Measurements from ENCODE around the gene IL33. TPM values are rescaled to one million over a fixed set of nuclear protein-coding genes. Genes with fewer than 3 reads are reported as not detected.

The IL33 gene
- total RNA-seq, 2 donors from 2014 or later = 5.0 to 16.4 TPM

- no peak overlapping the region for H3K27ac ChIP-seq
- H3K4me3 ChIP-seq = no peak overlapping the region
- TF ChIP-seq CTCF (IDR thresholded peaks at IDR 0.05) = no peak
- H3K9ac ChIP-seq (ENCODE audit: low read depth in 2 of 2, low read length in 2 of 2) = no peak overlapping the region
- no peak for DNase-seq
- no peaks in the 10 kb centered on the region for H3K9me3 ChIP-seq
- no peaks in the 10 kb centered on the region for H3K27me3 ChIP-seq
- H3K4me1 ChIP-seq = no peaks in the 10 kb centered on the region
- intact Hi-C loops (cut with DNase I) = no loop called here
- no peaks in the 10 kb centered on the region for H3K36me3 ChIP-seq
These were observed 20.7 kb upstream of the IL33 start for GRCh38 chr9:6194934-6195333.

- DNase-seq = no peak
- no peak for TF ChIP-seq CTCF (IDR thresholded peaks at IDR 0.05)
- Histone ChIP-seq H3K9ac (ENCODE audit: low read depth in 2 of 2, low read length in 2 of 2) (no peak overlapping the region), H3K27ac (no peak overlapping the region), H3K4me1 (no peaks in the 10 kb centered on the region), H3K27me3 (no peaks in the 10 kb centered on the region), H3K4me3 (no peak overlapping the region), H3K9me3 (no peaks in the 10 kb centered on the region), H3K36me3 (no peaks in the 10 kb centered on the region)
- intact Hi-C loops (cut with DNase I) = loop anchor here (2.0 kb wide), 1 partner anchor 111 kb away; no protein-coding TSS in a partner anchor
These were observed 19.8 kb upstream of the IL33 start for GRCh38 chr9:6195714-6196360.

- Histone ChIP-seq H3K27me3 (no peaks in the 10 kb centered on the region), H3K4me3 (no peak overlapping the region), H3K4me1 (no peaks in the 10 kb centered on the region), H3K9ac (ENCODE audit: low read depth in 2 of 2, low read length in 2 of 2) (no peak overlapping the region), H3K27ac (no peak overlapping the region), H3K9me3 (no peaks in the 10 kb centered on the region), H3K36me3 (no peaks in the 10 kb centered on the region)
- peak; percentile 32 for DNase-seq
- peak; percentile 40 for TF ChIP-seq CTCF (IDR thresholded peaks at IDR 0.05)
- intact Hi-C loops (cut with DNase I) = loop anchor here (2.0 kb wide), 1 partner anchor 109 kb away; no protein-coding TSS in a partner anchor
These were observed 18.3 kb upstream of the IL33 start for GRCh38 chr9:6197330-6197729.

- H3K36me3 ChIP-seq = no peaks in the 10 kb centered on the region
- H3K9ac ChIP-seq (ENCODE audit: low read depth in 2 of 2, low read length in 2 of 2) = no peak overlapping the region
- no peak overlapping the region for H3K27ac ChIP-seq
- no peaks in the 10 kb centered on the region for H3K9me3 ChIP-seq
- H3K27me3 ChIP-seq = no peaks in the 10 kb centered on the region
- no peak for DNase-seq
- TF ChIP-seq CTCF (IDR thresholded peaks at IDR 0.05) = no peak
- intact Hi-C loops (cut with DNase I) = no loop called here
- H3K4me1 ChIP-seq = no peaks in the 10 kb centered on the region
- H3K4me3 ChIP-seq = no peak overlapping the region
These were observed 17.4 kb upstream of the IL33 start for GRCh38 chr9:6198251-6198650.

- no peak overlapping the region for H3K9ac ChIP-seq (ENCODE audit: low read depth in 2 of 2, low read length in 2 of 2)
- no peaks in the 10 kb centered on the region for H3K9me3 ChIP-seq
- no peaks in the 10 kb centered on the region for H3K4me1 ChIP-seq
- no peak for DNase-seq
- no peak overlapping the region for H3K27ac ChIP-seq
- no peak overlapping the region for H3K4me3 ChIP-seq
- no peak for TF ChIP-seq CTCF (IDR thresholded peaks at IDR 0.05)
- intact Hi-C loops (cut with DNase I) = no loop called here
- H3K36me3 ChIP-seq = no peaks in the 10 kb centered on the region
- no peaks in the 10 kb centered on the region for H3K27me3 ChIP-seq
These were observed 16.0 kb upstream of the IL33 start for GRCh38 chr9:6199596-6199995.
